ENCODE measurements around the gene RASSF4.

GRCh38 chr10:44932517-44933450 is 26.8 kb upstream of the RASSF4 start:
- TF ChIP-seq CTCF (IDR thresholded peaks at IDR 0.05), result peak; percentile 94 to 98 (median 97)
- no peak for TF ChIP-seq POLR2A (IDR thresholded peaks at IDR 0.05)

Measured in body of pancreas (tissue), 4 donors.